ENCODE results near the gene ATXN1. TPM values are rescaled to one million over a fixed set of nuclear protein-coding genes. Genes with fewer than 3 reads are reported as not detected.

ATXN1 gene
- total RNA-seq, 1 donor from 2014 or later, result 15.5 TPM

- H3K4me3 Mint-ChIP-seq (ENCODE audit: unreplicated experiment), result no peak overlapping the region
These were observed 21.2 kb downstream of the ATXN1 start for GRCh38 chr6:16740097-16740496.

GRCh38 chr6:16739329-16739801 is 21.9 kb downstream of the ATXN1 start:
- Mint-ChIP-seq H3K9me3 (ENCODE audit: unreplicated experiment) (no peaks in the 10 kb centered on the region), H3K4me3 (ENCODE audit: unreplicated experiment) (no peak overlapping the region), H3K36me3 (ENCODE audit: unreplicated experiment) (no peaks in the 10 kb centered on the region), H3K4me1 (ENCODE audit: low read depth, unreplicated experiment) (peaks cover 4% of the 10 kb centered on the region), H3K27ac (ENCODE audit: unreplicated experiment) (no peak overlapping the region), H3K27me3 (ENCODE audit: unreplicated experiment) (peaks cover 2% of the 10 kb centered on the region)
- no peak for DNase-seq
- TF ChIP-seq CTCF (IDR thresholded peaks at IDR 0.05; ENCODE audit: partially characterized antibody, unreplicated experiment), result no peak

More at GRCh38 chr6:16740097-16740496, 21.2 kb downstream of the ATXN1 start:
- TF ChIP-seq CTCF (IDR thresholded peaks at IDR 0.05; ENCODE audit: partially characterized antibody, unreplicated experiment), result no peak
- Mint-ChIP-seq H3K27me3 (ENCODE audit: unreplicated experiment) (peaks cover 2% of the 10 kb centered on the region), H3K36me3 (ENCODE audit: unreplicated experiment) (no peaks in the 10 kb centered on the region), H3K27ac (ENCODE audit: unreplicated experiment) (no peak overlapping the region), H3K4me1 (ENCODE audit: low read depth, unreplicated experiment) (peaks cover 4% of the 10 kb centered on the region), H3K9me3 (ENCODE audit: unreplicated experiment) (no peaks in the 10 kb centered on the region)
- DNase-seq, result no peak

- Mint-ChIP-seq H3K4me3 (ENCODE audit: unreplicated experiment) (no peak overlapping the region), H3K36me3 (ENCODE audit: unreplicated experiment) (no peaks in the 10 kb centered on the region), H3K27me3 (ENCODE audit: unreplicated experiment) (peaks cover 2% of the 10 kb centered on the region), H3K27ac (ENCODE audit: unreplicated experiment) (no peak overlapping the region), H3K9me3 (ENCODE audit: unreplicated experiment) (no peaks in the 10 kb centered on the region), H3K4me1 (ENCODE audit: low read depth, unreplicated experiment) (no peaks in the 10 kb centered on the region)
- TF ChIP-seq CTCF (IDR thresholded peaks at IDR 0.05; ENCODE audit: partially characterized antibody, unreplicated experiment), result no peak
- no peak for DNase-seq
These were observed 23.3 kb downstream of the ATXN1 start for GRCh38 chr6:16737925-16738324.

GRCh38 chr6:16736856-16737775 is 24.1 kb downstream of the ATXN1 start:
- H3K4me1 Mint-ChIP-seq (ENCODE audit: low read depth, unreplicated experiment), result no peaks in the 10 kb centered on the region
- no peak overlapping the region for H3K27ac Mint-ChIP-seq (ENCODE audit: unreplicated experiment)
- H3K9me3 Mint-ChIP-seq (ENCODE audit: unreplicated experiment), result no peaks in the 10 kb centered on the region
- peaks cover 2% of the 10 kb centered on the region for H3K27me3 Mint-ChIP-seq (ENCODE audit: unreplicated experiment)
- H3K36me3 Mint-ChIP-seq (ENCODE audit: unreplicated experiment), result no peaks in the 10 kb centered on the region
- TF ChIP-seq CTCF (IDR thresholded peaks at IDR 0.05; ENCODE audit: partially characterized antibody, unreplicated experiment), result no peak
- DNase-seq, result no peak
- H3K4me3 Mint-ChIP-seq (ENCODE audit: unreplicated experiment), result no peak overlapping the region

DNA sequence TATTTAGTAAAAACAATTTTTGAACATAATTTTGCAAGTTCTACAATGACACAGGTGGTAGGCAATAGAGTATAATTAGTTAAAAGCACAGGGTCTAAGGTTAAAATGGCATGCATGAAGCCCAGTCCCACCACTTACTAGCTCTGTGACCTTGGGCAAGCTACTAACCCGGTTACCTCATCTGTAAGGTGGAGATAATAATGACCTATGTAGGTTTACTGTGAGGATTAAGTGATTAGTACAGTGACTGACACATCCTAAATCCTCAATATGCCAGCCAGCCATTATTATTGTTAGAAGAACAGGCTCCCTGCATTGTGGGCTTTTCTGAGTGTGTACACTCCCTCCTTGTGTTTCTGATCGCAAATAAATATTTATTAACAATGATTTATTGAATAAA is 26.2 kb downstream of the ATXN1 start:
- DNase-seq, result no peak
- Mint-ChIP-seq H3K36me3 (ENCODE audit: unreplicated experiment) (no peaks in the 10 kb centered on the region), H3K4me1 (ENCODE audit: low read depth, unreplicated experiment) (no peaks in the 10 kb centered on the region), H3K27ac (ENCODE audit: unreplicated experiment) (no peak overlapping the region), H3K4me3 (ENCODE audit: unreplicated experiment) (no peak overlapping the region), H3K9me3 (ENCODE audit: unreplicated experiment) (no peaks in the 10 kb centered on the region), H3K27me3 (ENCODE audit: unreplicated experiment) (no peaks in the 10 kb centered on the region)
- TF ChIP-seq CTCF (IDR thresholded peaks at IDR 0.05; ENCODE audit: partially characterized antibody, unreplicated experiment), result no peak
